HG03066 (cell line): ENCODE measurements around the gene TUBB4B.
"Not testable (repeated sequence)": the region's sequence is repeated elsewhere in the genome, so short reads cannot be mapped to it uniquely, and the experiment has no call there.

Source experiments
- ATAC-seq: cut with Tn5 transposase; IDR thresholded peaks from one replicate; pipeline ENCODE4 v1.9.1; 2021; ENCODE audit warnings: low read depth; ENCODE audit not compliant: unreplicated experiment

Gene TUBB4B

GRCh38 chr9:137235424-137236237, 5.5 kb upstream of the TUBB4B start:
- ATAC-seq: no peak

GRCh38 chr9:137236238-137236935, 4.7 kb upstream of the TUBB4B start:
- no peak for ATAC-seq

GRCh38 chr9:137236936-137237421, 4.1 kb upstream of the TUBB4B start:
- ATAC-seq: no peak

- ATAC-seq: no peak
These were observed 3.0 kb upstream of the TUBB4B start for GRCh38 chr9:137237759-137238726.

GRCh38 chr9:137239541-137240200, 1.4 kb upstream of the TUBB4B start:
- ATAC-seq: not testable (repeated sequence)

- peak; percentile 21 for ATAC-seq
These were observed 708 bp upstream of the TUBB4B start for GRCh38 chr9:137240318-137240840.

- ATAC-seq: peak; percentile 10
These were observed 592 bp downstream of the TUBB4B start for GRCh38 chr9:137241490-137242268.

- ATAC-seq: no peak
These were observed 1.4 kb downstream of the TUBB4B start for GRCh38 chr9:137242269-137243203.

- ATAC-seq: not testable (repeated sequence)
These were observed 2.2 kb downstream of the TUBB4B start for GRCh38 chr9:137243266-137243625.

- ATAC-seq: no peak
These were observed 2.8 kb downstream of the TUBB4B start for GRCh38 chr9:137243626-137244485.

GRCh38 chr9:137244486-137245449, 3.7 kb downstream of the TUBB4B start:
- no peak for ATAC-seq

- ATAC-seq: no peak
These were observed 4.6 kb downstream of the TUBB4B start for GRCh38 chr9:137245450-137246421.

GRCh38 chr9:137247135-137247915, 6.2 kb downstream of the TUBB4B start:
- ATAC-seq: no peak

GRCh38 chr9:137247916-137248175, 6.8 kb downstream of the TUBB4B start:
- no peak for ATAC-seq
